ENCODE data around the gene LLGL2. TPM values are rescaled to one million over a fixed set of nuclear protein-coding genes. Genes with fewer than 3 reads are reported as not detected.

Gene LLGL2
- total and polyA plus RNA-seq, 2 donors = 5.3 to 36.6 TPM

- no peaks in the 10 kb centered on the region for H3K9me3 ChIP-seq (ENCODE audit: control insufficient read depth in 2 of 2, insufficient read depth in 1 of 2, low read length in 1 of 2)
- H3K4me1 ChIP-seq (ENCODE audit: control insufficient read depth in 2 of 2, insufficient read depth in 2 of 2, low read length in 2 of 2) = peaks cover 0 to 8% of the 10 kb centered on the region in 2 donors
- H3K4me3 ChIP-seq (ENCODE audit: low read length in 2 of 2) = no peak overlapping the region
- no peaks in the 10 kb centered on the region for H3K27me3 ChIP-seq (ENCODE audit: control insufficient read depth in 2 of 2, insufficient read depth in 1 of 2, low read length in 1 of 2)
- no peaks in the 10 kb centered on the region for H3K36me3 ChIP-seq (ENCODE audit: control insufficient read depth in 2 of 2, insufficient read depth in 2 of 2, low read length in 1 of 2)
- no peak for DNase-seq (ENCODE audit: low read depth in 6 of 9, low spot score in 9 of 9)
- no peak overlapping the region for H3K27ac ChIP-seq (ENCODE audit: low read depth in 1 of 2, low read length in 1 of 2)
- 96% methylated on average over 13 of the region's 13 CpGs for WGBS
Observed at GRCh38 chr17:75539967-75540729, 14.7 kb downstream of the LLGL2 start.

- Histone ChIP-seq H3K27ac (ENCODE audit: low read depth in 1 of 2, low read length in 1 of 2) (no peak overlapping the region), H3K4me3 (ENCODE audit: low read length in 2 of 2) (no peak overlapping the region), H3K27me3 (ENCODE audit: control insufficient read depth in 2 of 2, insufficient read depth in 1 of 2, low read length in 1 of 2) (no peaks in the 10 kb centered on the region), H3K4me1 (ENCODE audit: control insufficient read depth in 2 of 2, insufficient read depth in 2 of 2, low read length in 2 of 2) (no peaks in the 10 kb centered on the region), H3K9me3 (ENCODE audit: control insufficient read depth in 2 of 2, insufficient read depth in 1 of 2, low read length in 1 of 2) (no peaks in the 10 kb centered on the region), H3K36me3 (ENCODE audit: control insufficient read depth in 2 of 2, insufficient read depth in 2 of 2, low read length in 1 of 2) (no peaks in the 10 kb centered on the region)
- DNase-seq (ENCODE audit: low read depth in 6 of 9, low spot score in 9 of 9) = no peak
- WGBS = 94% methylated on average over 4 of the region's 4 CpGs
Observed at GRCh38 chr17:75540923-75541503, 15.5 kb downstream of the LLGL2 start.

- no peaks in the 10 kb centered on the region for H3K36me3 ChIP-seq (ENCODE audit: control insufficient read depth in 2 of 2, insufficient read depth in 2 of 2, low read length in 1 of 2)
- H3K4me3 ChIP-seq (ENCODE audit: low read length in 2 of 2) = no peak overlapping the region
- H3K9me3 ChIP-seq (ENCODE audit: control insufficient read depth in 2 of 2, insufficient read depth in 1 of 2, low read length in 1 of 2) = no peaks in the 10 kb centered on the region
- no peak overlapping the region for H3K27ac ChIP-seq (ENCODE audit: low read depth in 1 of 2, low read length in 1 of 2)
- no peak for DNase-seq (ENCODE audit: low read depth in 6 of 9, low spot score in 9 of 9)
- no peaks in the 10 kb centered on the region for H3K27me3 ChIP-seq (ENCODE audit: control insufficient read depth in 2 of 2, insufficient read depth in 1 of 2, low read length in 1 of 2)
- H3K4me1 ChIP-seq (ENCODE audit: control insufficient read depth in 2 of 2, insufficient read depth in 2 of 2, low read length in 2 of 2) = no peaks in the 10 kb centered on the region
- 99% methylated on average over 8 of the region's 8 CpGs for WGBS
Observed at GRCh38 chr17:75542229-75542628, 16.7 kb downstream of the LLGL2 start.

GRCh38 chr17:75542728-75543336 is 17.3 kb downstream of the LLGL2 start:
- no peak for DNase-seq (ENCODE audit: low read depth in 6 of 9, low spot score in 9 of 9)
- Histone ChIP-seq H3K27ac (ENCODE audit: low read depth in 1 of 2, low read length in 1 of 2) (no peak overlapping the region), H3K4me3 (ENCODE audit: low read length in 2 of 2) (no peak overlapping the region), H3K4me1 (ENCODE audit: control insufficient read depth in 2 of 2, insufficient read depth in 2 of 2, low read length in 2 of 2) (no peaks in the 10 kb centered on the region), H3K27me3 (ENCODE audit: control insufficient read depth in 2 of 2, insufficient read depth in 1 of 2, low read length in 1 of 2) (no peaks in the 10 kb centered on the region), H3K9me3 (ENCODE audit: control insufficient read depth in 2 of 2, insufficient read depth in 1 of 2, low read length in 1 of 2) (no peaks in the 10 kb centered on the region), H3K36me3 (ENCODE audit: control insufficient read depth in 2 of 2, insufficient read depth in 2 of 2, low read length in 1 of 2) (no peaks in the 10 kb centered on the region)
- WGBS = 97% methylated on average over 15 of the region's 15 CpGs

- Histone ChIP-seq H3K27ac (ENCODE audit: low read depth in 1 of 2, low read length in 1 of 2) (no peak overlapping the region), H3K4me1 (ENCODE audit: control insufficient read depth in 2 of 2, insufficient read depth in 2 of 2, low read length in 2 of 2) (no peaks in the 10 kb centered on the region), H3K36me3 (ENCODE audit: control insufficient read depth in 2 of 2, insufficient read depth in 2 of 2, low read length in 1 of 2) (no peaks in the 10 kb centered on the region), H3K27me3 (ENCODE audit: control insufficient read depth in 2 of 2, insufficient read depth in 1 of 2, low read length in 1 of 2) (no peaks in the 10 kb centered on the region), H3K9me3 (ENCODE audit: control insufficient read depth in 2 of 2, insufficient read depth in 1 of 2, low read length in 1 of 2) (no peaks in the 10 kb centered on the region), H3K4me3 (ENCODE audit: low read length in 2 of 2) (no peak overlapping the region)
- WGBS = 90% methylated on average over 8 of the region's 8 CpGs
- no peak for DNase-seq (ENCODE audit: low read depth in 6 of 9, low spot score in 9 of 9)
Observed at GRCh38 chr17:75544250-75544649, 18.8 kb downstream of the LLGL2 start.

- Histone ChIP-seq H3K4me1 (ENCODE audit: control insufficient read depth in 2 of 2, insufficient read depth in 2 of 2, low read length in 2 of 2) (no peaks in the 10 kb centered on the region), H3K36me3 (ENCODE audit: control insufficient read depth in 2 of 2, insufficient read depth in 2 of 2, low read length in 1 of 2) (no peaks in the 10 kb centered on the region), H3K9me3 (ENCODE audit: control insufficient read depth in 2 of 2, insufficient read depth in 1 of 2, low read length in 1 of 2) (no peaks in the 10 kb centered on the region), H3K27ac (ENCODE audit: low read depth in 1 of 2, low read length in 1 of 2) (no peak overlapping the region), H3K4me3 (ENCODE audit: low read length in 2 of 2) (no peak overlapping the region), H3K27me3 (ENCODE audit: control insufficient read depth in 2 of 2, insufficient read depth in 1 of 2, low read length in 1 of 2) (no peaks in the 10 kb centered on the region)
- WGBS = 98% methylated on average over 13 of the region's 13 CpGs
- DNase-seq (ENCODE audit: low read depth in 6 of 9, low spot score in 9 of 9) = no peak
Observed at GRCh38 chr17:75546181-75546580, 20.7 kb downstream of the LLGL2 start.

GRCh38 chr17:75547091-75547490 is 21.6 kb downstream of the LLGL2 start:
- DNase-seq (ENCODE audit: low read depth in 6 of 9, low spot score in 9 of 9) = no peak
- Histone ChIP-seq H3K9me3 (ENCODE audit: control insufficient read depth in 2 of 2, insufficient read depth in 1 of 2, low read length in 1 of 2) (no peaks in the 10 kb centered on the region), H3K36me3 (ENCODE audit: control insufficient read depth in 2 of 2, insufficient read depth in 2 of 2, low read length in 1 of 2) (no peaks in the 10 kb centered on the region), H3K27ac (ENCODE audit: low read depth in 1 of 2, low read length in 1 of 2) (no peak overlapping the region), H3K4me3 (ENCODE audit: low read length in 2 of 2) (no peak overlapping the region), H3K4me1 (ENCODE audit: control insufficient read depth in 2 of 2, insufficient read depth in 2 of 2, low read length in 2 of 2) (no peaks in the 10 kb centered on the region), H3K27me3 (ENCODE audit: control insufficient read depth in 2 of 2, insufficient read depth in 1 of 2, low read length in 1 of 2) (no peaks in the 10 kb centered on the region)
- WGBS = 98% methylated on average over 9 of the region's 9 CpGs

GRCh38 chr17:75548813-75549212 is 23.3 kb downstream of the LLGL2 start:
- Histone ChIP-seq H3K27ac (ENCODE audit: low read depth in 1 of 2, low read length in 1 of 2) (no peak overlapping the region), H3K27me3 (ENCODE audit: control insufficient read depth in 2 of 2, insufficient read depth in 1 of 2, low read length in 1 of 2) (no peaks in the 10 kb centered on the region), H3K36me3 (ENCODE audit: control insufficient read depth in 2 of 2, insufficient read depth in 2 of 2, low read length in 1 of 2) (no peaks in the 10 kb centered on the region), H3K4me1 (ENCODE audit: control insufficient read depth in 2 of 2, insufficient read depth in 2 of 2, low read length in 2 of 2) (no peaks in the 10 kb centered on the region), H3K4me3 (ENCODE audit: low read length in 2 of 2) (no peak overlapping the region), H3K9me3 (ENCODE audit: control insufficient read depth in 2 of 2, insufficient read depth in 1 of 2, low read length in 1 of 2) (no peaks in the 10 kb centered on the region)
- DNase-seq (ENCODE audit: low read depth in 6 of 9, low spot score in 9 of 9) = no peak
- WGBS = 92% methylated on average over 5 of the region's 5 CpGs
